RWPE1 (cell line): Measurements from ENCODE around the gene PPP4R4.
"Not testable (repeated sequence)": the region's sequence is repeated elsewhere in the genome, so short reads cannot be mapped to it uniquely, and the experiment has no call there.

Experiments used
- CTCF ChIA-PET: fragments of 350-600 bp; sonication (Branson Sonifier 250); formaldehyde crosslinking; extraction: SDS; loops from one replicate; lab custom pipeline; 2021; lab: Yijun Ruan, JAX
- POLR2A ChIA-PET: fragments of 400-600 bp; formaldehyde crosslinking; extraction: SDS; loops from one replicate; lab custom pipeline; 2020; ENCODE audit warnings: antibody characterized with exemption; ENCODE audit not compliant: low non-redundant PET; lab: Yijun Ruan, JAX
- DNase-seq: peaks from one replicate; pipeline ENCODE4 v3.0.0; 2012; ENCODE audit warnings: low spot score
- H3K27ac ChIP-seq: fragments of 450-650 bp; 2 replicates; pipeline ENCODE4 v1.5.1; 2017
- CTCF ChIP-seq: fragments of 450-650 bp; conservative IDR thresholded peaks from 2 replicates; pipeline ENCODE4 v1.5.1; 2017; ENCODE audit warnings: low read depth, mild to moderate bottlenecking

Gene PPP4R4

GRCh38 chr14:94227029-94227428, 52.9 kb downstream of the PPP4R4 start:
- ChIA-PET POLR2A (no interaction called here), CTCF (interaction anchor here (0.5 kb wide), 1 partner anchor 171 kb away, joined by 3 read pairs; no protein-coding TSS in a partner anchor)
- TF ChIP-seq CTCF, result no peak
- H3K27ac ChIP-seq, result no peak overlapping the region
- no peak for DNase-seq

GRCh38 chr14:94237046-94237445, 62.9 kb downstream of the PPP4R4 start:
- ChIA-PET POLR2A (no interaction called here), CTCF (no interaction called here)
- DNase-seq, result no peak
- H3K27ac ChIP-seq, result no peak overlapping the region
- no peak for TF ChIP-seq CTCF

- ChIA-PET CTCF (no interaction called here), POLR2A (no interaction called here)
- H3K27ac ChIP-seq, result no peak overlapping the region
- TF ChIP-seq CTCF, result no peak
- DNase-seq, result no peak
Observed at GRCh38 chr14:94237983-94238382, 63.9 kb downstream of the PPP4R4 start.

- ChIA-PET POLR2A (no interaction called here), CTCF (no interaction called here)
- DNase-seq, result no peak
- H3K27ac ChIP-seq, result no peak overlapping the region
- TF ChIP-seq CTCF, result no peak
Observed at GRCh38 chr14:94239406-94239805, 65.3 kb downstream of the PPP4R4 start.

GRCh38 chr14:94244182-94244581, 70.1 kb downstream of the PPP4R4 start:
- H3K27ac ChIP-seq, result no peak overlapping the region
- CTCF ChIA-PET, result no interaction called here
- TF ChIP-seq CTCF, result no peak
- POLR2A ChIA-PET, result no interaction called here
- DNase-seq, result no peak

GRCh38 chr14:94264195-94264594, 90.1 kb downstream of the PPP4R4 start:
- H3K27ac ChIP-seq, DNase-seq, POLR2A ChIA-PET: not testable (repeated sequence)
- CTCF ChIA-PET, result interaction anchor here (0.6 kb wide), 1 partner anchor 234 kb away, joined by 3 read pairs; no protein-coding TSS in a partner anchor

GRCh38 chr14:94267352-94267751, 93.2 kb downstream of the PPP4R4 start:
- TF ChIP-seq CTCF, result no peak
- no peak overlapping the region for H3K27ac ChIP-seq
- ChIA-PET POLR2A (no interaction called here), CTCF (interaction anchor here (0.6 kb wide), 1 partner anchor 180 kb away, joined by 4 read pairs; no protein-coding TSS in a partner anchor)
- DNase-seq, result no peak

GRCh38 chr14:94268582-94268981, 94.5 kb downstream of the PPP4R4 start:
- CTCF ChIA-PET, DNase-seq, H3K27ac ChIP-seq, POLR2A ChIA-PET: not testable (repeated sequence)
